NOMO-1 (cell line): ENCODE results near the gene REEP1.
A peak's percentile ranks its signal among the peaks of the same experiment; 100 is the strongest.

Source experiments
- DNase-seq, 2 experiments: peaks; one replicate each; lab custom pipeline; 2025; ENCODE audit not compliant: unreplicated experiment in 2 of 2; lab: John Stamatoyannopoulos, UW

The REEP1 gene

DNA sequence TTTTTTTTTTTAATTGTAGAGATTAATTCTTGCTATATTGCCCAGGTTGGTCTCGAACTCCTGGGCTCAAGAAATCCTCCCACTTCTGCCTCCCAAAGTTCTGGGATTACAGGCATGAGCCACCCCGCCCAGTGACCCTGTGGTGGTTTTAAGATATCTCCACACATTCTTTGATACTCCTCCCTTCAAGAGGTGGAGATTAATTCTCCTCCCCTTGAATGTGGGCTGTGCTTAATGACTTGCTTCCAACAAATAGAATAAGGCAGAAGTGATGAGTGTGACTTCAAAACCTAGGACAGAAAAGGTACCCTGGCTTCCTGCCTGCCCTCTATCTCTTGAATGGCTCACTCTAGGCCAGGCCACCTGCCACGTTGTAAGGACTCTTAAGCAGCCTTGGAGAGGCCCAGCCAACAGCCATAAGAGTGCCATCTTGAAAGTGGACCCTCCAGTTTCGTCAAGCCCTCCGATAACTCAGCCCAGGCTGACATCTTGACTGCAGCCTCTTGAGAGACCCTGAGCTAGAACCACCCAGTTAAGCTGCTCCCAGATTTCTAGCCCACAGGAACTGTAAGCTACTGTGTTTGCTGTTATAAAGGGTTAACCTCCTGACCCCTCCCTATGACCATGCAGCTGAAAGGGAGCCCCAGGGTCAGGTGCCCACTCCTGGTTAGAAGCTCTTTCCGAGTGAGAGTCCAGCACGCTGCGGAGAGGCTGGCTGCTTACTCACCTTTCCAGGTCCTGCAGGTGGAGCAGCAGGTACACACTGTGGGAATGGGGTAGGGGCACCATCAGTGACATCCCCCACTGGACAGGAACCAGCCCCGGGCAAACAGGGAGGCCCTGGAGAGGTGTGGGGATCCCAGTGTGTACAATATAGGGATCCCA, 110.5 kb downstream of the REEP1 start:
- no peak for DNase-seq

DNA sequence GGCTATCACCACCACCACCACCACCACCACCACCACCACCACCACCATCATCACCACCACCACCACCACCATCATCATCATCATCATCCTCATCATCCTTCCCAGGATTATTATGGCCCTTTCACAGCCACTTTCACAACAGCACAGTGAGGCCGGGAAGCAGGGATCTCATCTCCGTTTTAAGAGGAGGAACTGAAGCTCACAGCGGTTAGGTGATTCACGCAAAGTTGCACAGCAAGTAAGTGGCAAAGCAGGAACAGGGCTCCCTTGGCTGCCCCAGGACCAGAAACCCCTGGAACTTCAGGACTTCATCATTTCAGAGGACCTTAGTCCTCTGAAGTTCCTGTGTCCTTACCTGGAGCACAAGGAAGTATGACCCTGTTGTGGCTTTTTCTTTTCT, 111.4 kb downstream of the REEP1 start:
- peak; percentile 25 to 76 for DNase-seq

DNA sequence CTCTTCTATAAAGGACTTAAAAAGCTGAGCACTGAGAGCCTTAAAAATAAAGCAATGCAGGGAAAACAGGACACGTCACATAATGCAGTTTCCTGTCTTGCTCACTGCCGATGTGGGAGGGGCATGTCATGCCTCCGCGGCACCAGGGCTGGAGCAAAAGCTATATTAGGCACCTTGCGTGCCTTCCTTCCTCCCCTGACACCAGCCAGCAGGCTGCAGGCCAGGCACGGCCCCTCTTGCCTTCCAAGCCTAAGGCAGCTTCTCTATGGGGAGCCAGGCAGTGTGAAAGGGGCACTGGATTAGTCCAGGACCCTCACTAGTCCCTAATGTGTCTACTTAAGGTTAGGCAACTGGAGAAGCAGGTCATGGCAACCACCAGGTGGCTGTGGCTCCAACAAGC, 111.8 kb downstream of the REEP1 start:
- DNase-seq = peak; percentile 90 to 91

DNA sequence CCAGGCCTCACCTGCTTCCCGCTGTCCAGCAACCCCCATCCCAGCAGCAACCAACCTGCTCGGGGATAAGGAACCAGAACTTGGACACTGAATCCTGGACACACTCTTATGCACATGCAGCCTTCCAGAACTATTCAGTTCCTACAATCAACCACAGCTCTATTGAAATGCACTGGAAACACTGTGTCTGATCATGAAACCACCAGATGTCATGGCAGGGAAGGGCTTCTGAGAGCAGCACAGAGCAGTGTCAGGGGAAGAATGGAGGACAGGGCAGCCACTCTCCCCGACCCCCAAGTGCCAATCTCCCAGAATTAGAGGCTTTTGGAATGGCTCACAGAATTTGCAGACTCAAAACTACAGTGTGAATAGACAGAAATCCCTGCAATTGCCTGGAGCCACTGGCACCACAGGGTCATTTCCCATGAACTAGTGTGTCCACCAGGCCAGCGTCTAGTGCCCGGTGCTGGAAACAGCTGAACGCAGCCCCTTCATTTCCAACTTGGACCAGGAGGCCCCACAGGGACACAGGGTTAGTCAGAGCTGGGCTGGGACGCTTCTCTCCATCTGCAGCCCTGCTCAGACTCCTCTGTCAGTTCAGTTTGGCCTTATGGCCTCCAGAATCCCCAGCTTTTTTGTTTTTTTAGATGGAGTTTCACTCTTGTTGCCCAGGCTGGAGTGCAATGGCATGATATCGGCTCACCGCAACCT, 112.6 kb downstream of the REEP1 start:
- DNase-seq = no peak

DNA sequence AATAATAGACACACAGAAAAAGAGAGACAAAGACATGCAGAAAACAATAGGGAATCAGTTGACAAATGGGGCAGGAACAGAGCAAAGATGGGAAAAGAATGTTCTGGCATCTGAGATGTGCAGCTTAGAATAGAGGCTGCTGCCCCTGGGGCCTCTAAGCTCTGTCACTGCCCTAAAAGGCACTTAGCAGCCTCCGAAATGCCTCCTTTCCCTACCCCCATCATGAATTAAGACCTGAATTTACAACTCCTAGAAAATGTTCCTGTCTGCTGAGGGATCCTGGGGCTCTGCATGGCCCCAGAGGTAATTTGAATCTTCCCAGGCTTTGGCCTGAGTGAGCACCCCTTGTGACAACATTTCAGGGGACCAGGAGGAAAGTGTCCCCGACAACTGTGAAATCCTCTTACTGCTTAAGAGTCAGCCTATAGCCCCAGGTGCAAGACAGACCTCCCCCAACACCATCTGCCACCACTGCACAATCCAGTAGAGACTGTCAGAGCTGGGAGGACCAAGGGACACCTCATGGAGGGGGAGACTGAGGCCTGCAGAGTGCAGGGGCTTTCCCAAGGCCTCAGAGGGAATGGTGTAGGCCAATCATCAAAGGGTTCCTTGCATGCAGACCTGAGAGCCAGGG, 113.4 kb downstream of the REEP1 start:
- no peak for DNase-seq

DNA sequence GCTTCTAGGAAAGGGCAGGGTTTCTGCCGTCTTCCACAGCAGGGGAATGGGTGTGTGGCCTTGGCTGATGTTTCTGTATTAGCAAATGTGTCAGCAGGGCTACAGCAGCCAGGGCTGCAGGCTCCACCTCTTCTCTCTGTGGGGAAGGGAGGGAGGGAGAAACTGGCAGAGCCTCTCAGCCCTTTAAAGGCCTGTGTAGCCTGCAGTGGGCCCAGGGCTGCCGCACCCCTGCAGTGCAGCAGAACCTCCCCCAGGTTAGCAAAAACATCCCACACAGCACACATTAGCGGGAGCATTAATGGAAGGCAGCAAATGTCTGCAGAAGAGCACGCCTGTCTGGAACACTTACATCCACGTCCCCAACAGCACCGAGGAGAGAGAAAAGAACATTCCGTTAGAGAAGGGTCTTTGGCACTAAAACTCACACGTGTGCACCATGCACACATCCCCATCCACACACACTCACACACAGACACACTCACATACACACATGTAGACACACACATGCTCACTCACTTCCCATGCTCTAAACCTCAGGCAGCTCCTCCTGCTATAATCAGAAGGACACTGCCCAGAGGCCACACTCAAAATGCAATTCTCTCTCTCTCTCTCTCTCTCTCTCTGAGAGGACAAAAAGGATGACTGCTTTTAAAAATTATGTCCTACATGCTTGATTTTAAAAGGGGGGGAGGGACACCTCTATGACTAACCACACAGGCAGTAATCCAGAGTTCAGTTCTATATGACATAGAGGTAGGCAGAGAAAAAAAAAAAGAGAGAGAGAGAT, 114.1 kb downstream of the REEP1 start:
- DNase-seq = no peak

DNA sequence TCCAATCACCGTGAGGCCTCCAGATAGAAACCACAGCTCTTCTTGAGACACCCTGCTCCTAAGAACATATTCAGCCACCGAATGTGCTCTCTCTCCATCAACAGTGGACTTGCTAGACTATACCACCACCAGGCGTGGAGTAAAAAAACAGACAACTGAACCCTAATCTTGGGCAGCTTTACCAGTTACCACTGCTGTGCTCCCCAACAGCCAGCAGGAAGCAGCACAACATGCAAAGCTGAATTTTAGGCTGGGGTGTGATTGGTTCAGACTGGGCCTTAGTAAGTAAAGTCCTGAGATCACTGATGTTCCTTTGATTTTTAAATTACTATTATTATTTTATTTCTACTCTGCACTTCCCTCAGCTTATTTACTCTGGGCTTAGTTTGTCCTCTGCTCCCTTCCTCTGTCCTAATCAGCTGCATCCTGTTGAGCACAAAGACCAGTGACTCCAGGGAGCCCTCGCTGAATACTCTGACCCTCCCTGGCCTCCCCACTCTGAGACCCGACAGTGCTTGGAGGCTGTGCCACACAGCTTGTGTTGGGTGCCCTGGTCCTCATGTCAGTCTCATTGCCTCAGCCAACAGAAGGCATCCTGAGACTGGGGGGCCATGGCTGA, 116.3 kb downstream of the REEP1 start:
- peak; percentile 25 to 52 for DNase-seq

DNA sequence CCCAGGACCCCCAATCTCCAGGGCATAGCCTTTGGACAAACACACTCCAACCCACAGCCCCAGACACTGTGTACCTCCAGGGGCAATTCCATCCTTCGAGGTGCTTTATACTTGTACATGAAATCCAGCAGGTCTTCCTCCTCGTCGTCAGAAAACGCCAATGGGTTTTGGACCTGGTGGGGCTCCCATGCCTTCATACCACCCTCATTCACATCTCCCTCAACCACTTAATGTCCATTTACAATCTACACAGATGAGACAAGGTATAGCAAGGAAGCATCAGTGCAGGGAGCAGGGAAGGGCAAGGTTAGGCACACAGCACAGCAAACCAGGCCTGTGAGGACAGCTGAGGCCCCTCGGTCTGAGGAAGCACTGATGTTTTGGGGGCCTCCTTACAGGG, 117.5 kb downstream of the REEP1 start:
- no peak for DNase-seq

DNA sequence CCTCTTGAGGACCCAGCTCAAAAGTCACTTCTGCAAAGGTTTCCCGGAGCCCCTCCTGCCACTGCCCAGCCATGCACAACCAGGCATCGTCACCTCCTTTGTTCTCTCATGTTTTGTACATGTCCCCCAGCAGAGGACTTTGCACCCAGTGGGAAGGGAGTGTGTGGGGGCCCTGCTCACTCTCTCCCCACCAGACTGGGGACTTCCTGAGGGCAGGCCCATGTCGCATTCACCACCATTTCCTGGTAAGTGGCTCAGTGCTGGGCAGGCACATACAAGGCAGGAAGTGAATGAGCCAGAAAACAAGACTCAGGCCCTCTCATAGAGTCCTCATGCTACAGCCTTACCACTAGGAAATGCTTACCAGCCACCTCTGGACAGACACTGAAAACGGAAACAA, 119.3 kb downstream of the REEP1 start:
- DNase-seq = no peak

DNA sequence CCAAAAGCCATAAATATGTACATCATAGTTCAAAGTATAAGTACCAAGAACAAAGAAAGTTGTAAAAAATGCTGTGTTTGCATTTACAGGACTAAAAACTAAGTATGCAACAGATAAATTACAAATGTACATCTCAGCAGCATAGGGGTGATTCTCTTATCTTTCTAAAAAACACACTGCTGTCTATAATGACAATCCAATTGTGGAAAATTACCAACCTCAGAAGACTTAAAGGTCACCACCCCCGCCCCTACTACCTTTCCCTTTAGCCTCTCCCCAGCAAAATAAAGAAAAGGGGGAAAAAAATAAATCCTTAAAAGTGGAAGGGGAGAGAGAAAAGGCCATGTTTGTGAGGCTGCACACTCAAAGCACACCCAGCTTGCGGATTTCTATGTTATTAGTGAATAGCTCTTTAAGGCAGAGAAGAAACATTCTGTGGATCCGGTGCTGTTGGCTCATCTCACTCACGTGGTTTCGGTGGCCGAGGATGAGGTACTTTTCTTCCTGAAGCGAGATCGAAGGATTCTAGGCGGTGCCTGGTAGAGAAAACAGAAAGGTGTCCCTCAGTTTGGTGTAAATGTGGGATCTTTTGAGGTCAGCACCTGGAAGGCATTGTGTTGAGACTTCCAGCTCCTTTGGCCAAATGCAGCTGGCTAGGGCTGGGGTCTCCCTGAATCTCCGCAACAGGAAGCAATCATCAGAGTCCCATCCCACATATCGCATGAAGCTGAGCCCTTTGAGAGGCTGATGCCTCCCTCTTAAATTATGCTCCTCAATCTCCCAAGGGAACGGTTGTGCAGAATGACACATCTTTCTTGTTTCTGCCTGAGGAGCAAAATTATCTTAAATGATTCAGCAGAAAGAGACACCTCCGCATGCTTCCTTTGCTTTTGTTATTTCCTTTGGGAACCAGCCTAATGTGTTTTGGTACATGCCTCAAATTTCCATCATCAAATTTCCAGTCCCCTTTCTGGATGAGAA, 120.6 kb downstream of the REEP1 start:
- DNase-seq = peak; percentile 29 to 47

DNA sequence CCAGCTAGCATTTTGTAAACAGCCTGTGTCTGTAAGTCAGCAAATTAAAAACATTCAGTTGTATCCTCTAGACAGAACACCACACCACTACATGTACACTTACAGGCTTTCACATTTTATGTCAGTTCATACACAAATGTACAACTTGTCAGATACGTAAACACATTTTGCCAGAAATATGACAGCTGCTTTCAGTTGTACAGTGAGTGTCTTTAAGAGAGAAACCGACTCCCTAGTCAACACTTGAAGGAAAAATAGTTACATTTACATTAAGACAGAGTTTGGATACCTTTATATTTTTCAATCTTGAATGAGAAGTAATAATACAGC, 123.0 kb downstream of the REEP1 start:
- no peak for DNase-seq

DNA sequence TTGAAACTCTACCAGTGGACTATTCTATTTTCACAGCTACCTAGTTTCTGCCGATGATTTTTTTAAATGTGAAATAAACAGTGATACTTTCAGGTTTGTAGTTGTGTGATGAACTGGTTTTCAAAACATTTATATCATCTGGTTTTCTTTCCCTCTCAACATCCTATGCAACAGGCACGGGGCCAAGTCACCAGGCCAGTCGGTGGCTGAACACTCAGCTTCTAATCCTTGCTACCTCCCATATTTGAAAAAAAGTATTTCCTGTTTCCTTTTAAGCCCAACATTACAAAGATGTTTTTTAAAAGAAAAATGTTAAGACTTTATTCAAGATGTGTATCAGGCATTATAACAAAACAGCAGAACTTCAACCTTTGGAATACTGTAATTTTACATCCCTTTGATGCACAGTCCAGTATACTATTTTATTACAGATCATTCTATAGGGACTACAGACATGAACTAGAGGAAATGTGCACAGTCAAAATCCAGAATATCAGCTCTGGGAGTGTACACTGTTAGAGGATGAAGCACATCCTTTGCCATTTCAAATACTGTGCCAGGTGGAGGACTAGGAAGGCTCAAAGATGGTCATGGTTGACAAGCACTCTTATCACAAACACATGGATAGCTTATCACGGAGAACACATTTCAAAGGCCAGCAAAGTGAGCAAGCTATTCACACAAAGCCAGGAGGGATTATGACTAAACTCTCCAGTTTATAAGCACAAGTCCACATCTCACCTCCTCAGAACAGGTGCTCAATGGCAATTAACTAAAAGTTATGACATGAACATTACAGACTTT, 123.5 kb downstream of the REEP1 start:
- DNase-seq = no peak

DNA sequence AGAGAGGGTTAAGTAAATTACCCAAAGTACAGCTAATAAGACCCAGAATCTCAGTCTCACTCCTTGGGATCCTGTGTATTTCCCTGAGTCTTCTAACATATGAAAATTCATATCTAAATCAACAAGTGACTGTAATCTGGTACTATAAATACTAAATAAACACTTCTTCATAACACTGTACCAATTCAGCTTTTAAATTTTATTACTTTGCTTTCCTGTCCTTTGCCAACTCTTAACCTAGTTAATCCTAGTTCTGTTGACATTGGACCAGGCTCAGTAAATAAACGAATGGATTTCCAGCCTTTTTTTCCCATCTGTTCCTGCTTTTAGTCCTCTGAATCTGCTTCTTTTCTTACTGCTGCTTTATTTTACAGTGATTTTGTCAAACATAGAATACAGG, 124.4 kb downstream of the REEP1 start:
- DNase-seq = no peak

DNA sequence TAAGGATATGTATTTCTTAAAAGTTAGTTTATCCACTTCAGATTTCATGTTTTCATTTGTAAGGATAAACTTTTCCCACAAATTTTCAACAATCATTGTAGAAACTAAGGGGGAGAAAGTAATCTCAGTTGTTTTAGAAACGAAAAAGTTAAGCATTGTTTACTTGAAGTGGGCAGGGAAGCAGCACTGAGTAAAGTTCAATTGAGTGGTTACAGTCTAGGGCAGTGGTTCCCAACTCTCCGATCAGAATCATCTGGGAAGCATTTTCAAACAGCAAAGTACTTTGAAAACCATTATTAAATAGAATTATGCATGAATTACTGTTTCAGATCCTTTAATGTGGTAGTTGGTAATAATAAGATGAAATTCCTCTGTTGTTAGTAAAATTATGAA, 125.6 kb downstream of the REEP1 start:
- no peak for DNase-seq

DNA sequence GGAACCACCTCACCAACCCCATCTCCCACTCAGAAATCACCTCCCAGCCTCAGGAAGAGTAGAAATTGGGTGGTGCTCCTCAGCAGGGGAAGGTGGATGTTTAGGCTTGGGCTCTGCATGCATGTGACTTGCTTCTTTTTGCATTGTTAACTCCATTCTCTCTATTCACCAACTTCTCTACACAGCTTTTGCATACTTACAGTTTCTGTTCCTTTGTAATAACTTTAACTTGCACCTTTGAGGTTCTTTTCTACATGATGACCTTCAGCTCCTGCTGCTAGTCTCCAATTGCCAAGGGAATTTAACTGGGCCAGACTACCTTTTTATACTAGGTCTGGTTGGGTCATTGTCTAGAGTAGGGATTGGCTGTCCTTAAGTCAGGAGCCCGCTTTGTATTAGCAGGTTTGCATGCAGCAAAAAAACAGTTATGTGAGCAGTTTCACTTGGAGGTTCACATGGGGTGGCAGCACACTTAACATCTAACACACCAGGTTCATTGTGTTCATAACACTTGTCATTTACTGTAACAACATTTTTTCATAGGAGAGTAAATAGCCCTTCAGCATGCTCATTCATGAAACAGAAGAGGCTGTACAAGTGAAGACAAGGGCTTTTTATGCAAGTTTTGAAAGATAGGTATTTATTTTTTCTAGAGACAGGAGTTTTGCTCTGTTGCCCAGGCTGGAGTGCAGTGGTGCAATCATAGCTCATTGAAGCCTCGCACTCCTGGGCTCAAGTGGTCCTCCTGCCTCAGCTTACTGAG, 126.2 kb downstream of the REEP1 start:
- DNase-seq = no peak

DNA sequence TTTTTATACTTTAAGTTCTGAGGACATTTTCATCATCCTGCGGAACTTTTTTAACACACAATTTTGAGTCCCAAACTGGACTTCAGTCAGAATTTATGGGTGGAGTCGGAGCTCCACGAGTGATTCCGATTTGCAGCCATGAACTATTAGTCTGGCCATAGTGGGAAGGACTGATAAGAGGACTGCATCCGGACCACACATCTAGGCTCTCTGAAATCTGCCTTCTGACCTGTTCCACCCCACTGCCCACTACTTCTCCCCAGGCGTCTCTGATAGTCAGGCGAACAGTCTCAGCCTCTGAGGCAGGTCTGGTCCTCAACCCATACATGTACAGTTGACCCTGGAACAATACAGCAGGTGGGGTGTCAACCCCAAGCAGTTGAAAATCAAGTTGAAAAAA, 133.0 kb downstream of the REEP1 start:
- no peak for DNase-seq

DNA sequence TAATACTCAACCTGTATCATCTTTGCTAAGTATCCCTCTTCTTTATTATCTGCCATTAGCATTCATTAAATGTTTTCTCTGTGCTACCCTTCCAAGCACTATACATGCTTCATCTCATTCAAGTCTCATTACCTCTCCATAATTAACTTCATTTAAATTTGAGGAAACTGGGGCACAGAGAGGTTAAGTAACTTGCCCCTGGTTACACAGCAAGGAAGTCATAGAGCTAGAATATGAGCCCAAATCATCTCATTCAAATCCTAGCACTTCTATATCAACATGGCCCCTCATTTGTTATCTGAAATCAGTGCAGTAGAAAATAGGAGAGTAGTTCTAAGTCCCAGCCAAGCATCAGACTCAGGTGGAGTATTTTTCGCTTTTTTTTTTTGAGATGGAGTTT, 133.8 kb downstream of the REEP1 start:
- no peak for DNase-seq

DNA sequence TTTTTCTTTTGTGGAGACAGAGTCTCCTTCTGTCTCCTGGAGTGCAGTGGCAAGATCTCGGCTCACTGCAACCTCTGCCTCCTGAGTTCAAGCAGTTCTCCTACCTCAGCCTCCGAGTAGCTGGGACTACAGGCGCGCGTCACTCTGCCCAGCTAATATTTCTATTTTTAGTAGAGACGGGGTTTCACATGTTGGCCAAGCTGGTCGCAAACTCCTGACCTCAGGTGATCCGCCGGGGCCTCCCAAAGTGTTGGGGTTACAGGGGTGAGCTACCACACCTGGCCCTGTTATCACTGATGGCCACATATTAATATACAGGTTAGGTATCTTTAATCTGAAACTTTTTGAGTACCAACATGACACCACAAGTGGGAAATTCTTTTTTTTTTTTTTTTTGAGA, 134.7 kb downstream of the REEP1 start:
- no peak for DNase-seq
